Heart right ventricle (tissue), 16 donors: ENCODE data around the gene CPLX3. TPM values are rescaled to one million over a fixed set of nuclear protein-coding genes. Genes with fewer than 3 reads are reported as not detected.

Experiments
- ATAC-seq, 8 donors: fragments of 200-7000 bp; cut with Tn5 transposase; one replicate each; pipeline ENCODE4 v1.9.1; 2020; ENCODE audit warnings: mild to moderate bottlenecking in 8 of 8, moderate library complexity in 8 of 8, moderate number of reproducible peaks in 1 of 8
- DNase-seq, 2 donors: peaks; one replicate each; pipeline ENCODE4 v3.0.0-alpha.2; 2020
- H3K27ac ChIP-seq, 10 donors: fragments of 200-600 bp; sonication (generic) in 2 of 10; one replicate each; pipeline versions ENCODE4 v1.5.0 to v1.8.0; 2020 to 2022; ENCODE audit warnings: mild to moderate bottlenecking in 3 of 10
- H3K27me3 ChIP-seq, 7 donors: fragments of 200-600 bp; one replicate each; pipeline ENCODE4 v1.8.0; 2021 to 2022; ENCODE audit warnings: mild to moderate bottlenecking in 2 of 7
- H3K36me3 ChIP-seq, 9 donors: fragments of 200-600 bp; sonication (generic) in 1 of 9; one replicate each; pipeline versions ENCODE4 v1.5.0 to v1.8.0; 2020 to 2022; ENCODE audit warnings: mild to moderate bottlenecking in 2 of 9
- H3K4me1 ChIP-seq, 9 donors: fragments of 200-600 bp; sonication (generic) in 1 of 9; one replicate each; pipeline versions ENCODE4 v1.5.0 to v1.8.0; 2020 to 2022; ENCODE audit warnings: mild to moderate bottlenecking in 4 of 9
- H3K4me3 ChIP-seq, 10 donors: fragments of 200-600 bp; sonication (generic) in 2 of 10; one replicate each; pipeline versions ENCODE4 v1.5.0 to v1.8.0; 2020 to 2022; ENCODE audit warnings: mild to moderate bottlenecking in 7 of 10, moderate library complexity in 2 of 10
- H3K9me3 ChIP-seq, 11 donors: fragments of 200-600 bp in 10 of 11; sonication (generic) in 2 of 11; one replicate each; pipeline versions ENCODE4 v1.5.0 to v1.8.0; 2013 to 2022; ENCODE audit warnings: mild to moderate bottlenecking in 2 of 11, control low read depth in 1 of 11, moderate library complexity in 1 of 11
- WGBS, 2 donors: extraction: QIAGEN DNeasy Blood & Tissue Kit; methylation state at CpG; one replicate each; pipeline ENCODE4 v1.1.7; 2013; ENCODE audit warnings: inconsistent platforms in 1 of 2; 5-methylcytosine and 5-hydroxymethylcytosine counted together
- intact Hi-C, 10 donors: fragments of 100-400 bp; cut with DNase I; formaldehyde crosslinking; loops; one replicate each; pipeline versions ENCODE4 v1.11.1 to v1.14.2; 2022
- polyA plus RNA-seq, 2 donors: library from polyadenylated mRNA; stranded (reverse); fragments of 200-250 nt; gene quantifications; one replicate each; pipeline ENCODE4 v1.2.3, GENCODE V29; 2013
- total RNA-seq, 10 donors: library from RNA; stranded (reverse); fragmentation: NEBNext Ultra II Directional in 3 of 10; extraction: Animal tissue kit (Norgen Biotek cat#: 25700) in 3 of 10; gene quantifications; one replicate each; pipeline versions ENCODE4 v1.2.1 to v1.2.4, GENCODE V29; 2021 to 2023
- TF ChIP-seq, protein P1 (sequence below), 9 donors: fragments of 200-600 bp; sonication (generic) in 2 of 9; IDR thresholded peaks; one replicate each; pipeline versions ENCODE4 v1.5.0 to v1.8.0; 2021 to 2022; ENCODE audit warnings: antibody characterized with exemption in 9 of 9, mild to moderate bottlenecking in 5 of 9, moderate library complexity in 1 of 9
- donor health status: Arrhythmogenic right ventricular cardiomyopathy.
- donor health status: ischemic (EF 13 %, LVEDD 7.1; RV severe dilation, severe dysfunction).
- donor health status: healthy with polysubstance abuse.
- donor health status: DM: no; HTN: yes; CAD: no.
- donor health status: DM: no; HTN: no; CAD: no.
- donor health status: ischemic (EF 25% LVEDD 6.9; RV normal size, moderate dysfunction).
- donor health status: ischemic (EF 25% LVEDD 5.7; RV mildly dilated, moderate dysfunction).
- donor health status: healthy.
- donor health status: DM: yes; HTN: yes; CAD: no.
- donor health status: Ischemic cardiomyopathy.
- donor health status: ischemic (EF 35%, LVEDD 5.7; RV mildly dilated, moderate dysfunction).
- donor health status: nonischemic (EF 11% LVEDD 7.7; RV severe dilation, severe dysfunction).
- donor health status: DM: yes; HTN: yes; CAD: no.
- donor health status: PGD.
- donor health status: ischemic (EF 29% LVEDD 5.4; RV normal size, mild dysfunction).
- donor health status: nonischemic (EF 23%, LVEDD 6.1; RV moderate dilation, normal function).

CPLX3 gene
- total and polyA plus RNA-seq, 12 donors = 0.04 to 14.6 (median 1.3) TPM; not detected in 1

DNA sequence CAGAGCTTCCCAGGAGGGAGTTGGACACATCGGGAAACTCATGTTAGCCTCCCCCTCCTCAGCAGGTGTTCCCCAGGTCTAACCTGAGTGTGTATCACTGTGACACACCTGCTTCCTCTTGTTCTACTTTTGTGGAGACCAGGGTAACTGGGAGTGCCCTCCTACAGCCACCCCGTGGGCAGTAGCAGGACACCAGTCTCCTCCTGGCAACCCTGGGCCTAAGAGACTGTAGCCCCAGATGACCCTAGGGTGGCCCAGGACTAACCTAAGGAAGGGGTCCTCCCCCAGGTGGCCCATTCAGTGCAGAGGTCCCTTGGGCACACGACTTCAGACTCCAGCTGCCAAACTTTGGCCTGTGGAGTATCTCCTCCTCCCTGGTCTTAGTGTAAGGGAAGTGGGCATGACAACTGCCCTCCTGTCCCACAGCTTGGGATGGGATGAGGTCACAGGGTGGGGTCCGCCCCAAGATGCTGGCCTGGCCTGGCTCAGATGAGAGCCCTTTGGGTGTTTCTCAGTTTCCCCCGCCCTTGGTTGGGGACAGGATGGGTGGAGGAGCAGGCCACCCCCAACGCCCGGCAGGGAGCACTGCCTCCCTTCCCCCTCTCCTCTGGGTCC is 39.8 kb upstream of the CPLX3 start:
- peak overlapping the region; percentile 31 to 98 (median 90) for H3K27ac ChIP-seq
- TF ChIP-seq, protein P1, sequence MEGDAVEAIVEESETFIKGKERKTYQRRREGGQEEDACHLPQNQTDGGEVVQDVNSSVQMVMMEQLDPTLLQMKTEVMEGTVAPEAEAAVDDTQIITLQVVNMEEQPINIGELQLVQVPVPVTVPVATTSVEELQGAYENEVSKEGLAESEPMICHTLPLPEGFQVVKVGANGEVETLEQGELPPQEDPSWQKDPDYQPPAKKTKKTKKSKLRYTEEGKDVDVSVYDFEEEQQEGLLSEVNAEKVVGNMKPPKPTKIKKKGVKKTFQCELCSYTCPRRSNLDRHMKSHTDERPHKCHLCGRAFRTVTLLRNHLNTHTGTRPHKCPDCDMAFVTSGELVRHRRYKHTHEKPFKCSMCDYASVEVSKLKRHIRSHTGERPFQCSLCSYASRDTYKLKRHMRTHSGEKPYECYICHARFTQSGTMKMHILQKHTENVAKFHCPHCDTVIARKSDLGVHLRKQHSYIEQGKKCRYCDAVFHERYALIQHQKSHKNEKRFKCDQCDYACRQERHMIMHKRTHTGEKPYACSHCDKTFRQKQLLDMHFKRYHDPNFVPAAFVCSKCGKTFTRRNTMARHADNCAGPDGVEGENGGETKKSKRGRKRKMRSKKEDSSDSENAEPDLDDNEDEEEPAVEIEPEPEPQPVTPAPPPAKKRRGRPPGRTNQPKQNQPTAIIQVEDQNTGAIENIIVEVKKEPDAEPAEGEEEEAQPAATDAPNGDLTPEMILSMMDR (IDR thresholded peaks at IDR 0.05) = no peak
- peaks cover 59 to 93% (median 91%) of the 10 kb centered on the region in 9 donors for H3K4me1 ChIP-seq
- H3K36me3 ChIP-seq = peaks cover 0 to 10% (median 0%) of the 10 kb centered on the region in 9 donors
- 30 to 32% methylated on average over 7 of the region's 7 CpGs for WGBS, 2 donors
- intact Hi-C loops = loop anchor here in 2 of 10 donors (10.0 kb wide), 2 partner anchors 58 to 418 kb away; partner anchors contain the start of genes C15orf39 (in 1 of the 2) and ULK3 (in 1 of the 2)
- DNase-seq (peak; percentile 36 to 48), ATAC-seq (peak in 6 of 8 donors; percentile 9 to 43 (median 18))
- no peaks in the 10 kb centered on the region for H3K27me3 ChIP-seq
- peak overlapping the region in 4 of 10 donors; percentile 8 to 88 (median 20) for H3K4me3 ChIP-seq
- no peaks in the 10 kb centered on the region for H3K9me3 ChIP-seq

DNA sequence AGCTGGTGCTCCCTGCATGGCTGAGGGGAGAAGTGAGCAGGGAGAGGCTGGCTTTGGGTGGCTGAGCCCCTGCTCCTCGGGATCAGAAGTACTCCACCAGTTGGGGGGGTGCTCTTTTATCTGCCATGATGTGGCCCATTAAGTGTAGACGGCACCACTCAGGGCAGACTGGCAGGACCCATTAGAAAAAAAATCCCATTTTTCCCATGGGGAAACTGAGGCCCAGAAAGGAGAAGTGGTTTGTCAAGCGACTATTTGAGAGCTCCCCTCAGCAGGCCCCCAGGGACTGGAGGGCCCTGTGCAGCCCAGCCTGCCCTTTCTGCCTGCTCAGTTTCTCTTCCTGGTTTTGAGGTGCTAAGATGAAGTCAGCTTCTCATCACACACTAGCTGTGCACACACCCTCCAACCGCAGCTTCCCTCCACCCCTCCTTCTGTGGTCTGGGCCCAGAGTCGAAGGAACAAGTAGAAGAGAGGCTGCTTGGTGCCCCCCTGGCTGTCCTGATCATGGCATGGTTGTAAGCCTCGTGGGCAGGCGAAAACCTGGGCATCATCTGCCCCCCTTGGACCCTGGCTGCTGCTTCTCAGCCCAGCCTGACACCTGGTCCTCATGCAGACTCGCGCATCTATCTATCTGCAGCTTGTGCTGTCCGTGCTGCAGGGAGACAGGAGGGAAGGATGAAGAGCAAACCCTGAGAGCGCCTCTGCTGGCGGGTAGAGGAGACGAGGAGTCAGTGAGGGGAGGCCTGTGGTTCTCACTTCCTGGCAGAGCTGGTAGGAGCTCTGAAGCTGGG is 39.0 kb upstream of the CPLX3 start:
- Histone ChIP-seq H3K27ac (peak overlapping the region; percentile 14 to 98 (median 90)), H3K36me3 (peaks cover 0 to 14% (median 0%) of the 10 kb centered on the region in 9 donors), H3K27me3 (no peaks in the 10 kb centered on the region), H3K4me1 (peaks cover 59 to 99% (median 98%) of the 10 kb centered on the region in 9 donors), H3K9me3 (no peaks in the 10 kb centered on the region), H3K4me3 (peak overlapping the region in 4 of 10 donors; percentile 8 to 88 (median 20))
- DNase-seq (peak in 1 of 2 donors; percentile 62), ATAC-seq (peak; percentile 22 to 50 (median 32))
- TF ChIP-seq, protein P1 (IDR thresholded peaks at IDR 0.05) = peak in 6 of 9 donors; percentile 38 to 65 (median 50)
- intact Hi-C loops = loop anchor here in 2 of 10 donors (10.0 kb wide), 2 partner anchors 57 to 417 kb away; partner anchors contain the start of genes C15orf39 (in 1 of the 2) and ULK3 (in 1 of the 2)
- WGBS, 2 donors = 44 to 45% methylated on average over 13 of the region's 13 CpGs

DNA sequence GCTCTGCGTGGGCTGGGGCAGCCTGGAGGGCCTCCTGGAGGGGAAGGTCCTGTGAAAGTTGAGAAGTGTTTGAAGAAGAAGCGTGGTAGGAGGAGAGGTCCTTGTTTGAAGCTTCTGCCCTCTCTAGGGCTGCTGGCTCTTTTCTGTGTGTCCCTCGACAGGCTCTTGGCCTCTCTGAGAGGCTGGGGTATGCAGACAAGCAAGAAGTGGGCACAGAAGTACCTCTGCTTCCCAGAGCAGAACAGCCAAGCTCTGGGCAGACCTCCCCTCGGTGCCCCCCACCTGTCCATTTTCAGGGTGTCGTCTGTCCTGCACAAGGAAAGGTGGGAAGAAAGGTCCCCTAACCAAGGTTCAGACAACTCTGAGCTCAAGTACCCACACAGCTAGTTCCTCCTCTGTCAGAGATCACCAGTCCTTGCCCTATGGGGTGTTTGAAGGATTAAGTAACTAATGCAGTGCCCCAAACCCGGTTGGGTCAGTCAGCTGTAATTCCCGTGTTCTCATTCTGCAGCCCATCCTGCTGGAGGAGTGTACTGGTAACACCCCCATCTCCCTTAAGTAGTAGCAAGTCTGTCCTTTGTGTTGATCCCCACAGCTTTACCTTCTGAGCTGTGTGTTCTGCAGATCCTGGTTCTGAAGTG is 38.3 kb upstream of the CPLX3 start:
- Histone ChIP-seq H3K4me3 (peak overlapping the region in 3 of 10 donors; percentile 12 to 88 (median 28)), H3K27me3 (no peaks in the 10 kb centered on the region), H3K9me3 (no peaks in the 10 kb centered on the region), H3K4me1 (peaks cover 61 to 100% (median 100%) of the 10 kb centered on the region in 9 donors), H3K27ac (peak overlapping the region; percentile 14 to 98 (median 90)), H3K36me3 (peaks cover 0 to 14% (median 0%) of the 10 kb centered on the region in 9 donors)
- ATAC-seq = no peak
- TF ChIP-seq, protein P1 (IDR thresholded peaks at IDR 0.05) = no peak
- 51 to 56% methylated on average over 7 of the region's 7 CpGs for WGBS, 2 donors
- DNase-seq = no peak
- intact Hi-C loops = loop anchor here in 2 of 10 donors (10.0 kb wide), 2 partner anchors 57 to 417 kb away; partner anchors contain the start of genes C15orf39 (in 1 of the 2) and ULK3 (in 1 of the 2)
